DMS53 treated with DMSO at 0.1 percent for 48 hours (cell line): Measurements from ENCODE around the gene UBTFL1.
"Not testable (repeated sequence)": the region's sequence is repeated elsewhere in the genome, so short reads cannot be mapped to it uniquely, and the experiment has no call there.

ENCODE experiments used
- DNase-seq: peaks from one replicate; lab custom pipeline; 2025; ENCODE audit not compliant: unreplicated experiment; lab: John Stamatoyannopoulos, UW

Gene UBTFL1

GRCh38 chr11:90085650-90086049, at the start of gene UBTFL1:
Gene UBTFL1, plus strand, starts transcription at chr11:90085950. Its CDS starts 0 bp downstream, at chr11:90085950.
- not testable (repeated sequence) for DNase-seq

- not testable (repeated sequence) for DNase-seq
Measured at GRCh38 chr11:90051591-90052209, 34.0 kb upstream of the UBTFL1 start.

- not testable (repeated sequence) for DNase-seq
Measured at GRCh38 chr11:90052311-90052710, 33.4 kb upstream of the UBTFL1 start.

GRCh38 chr11:90053545-90053944, 32.2 kb upstream of the UBTFL1 start:
- DNase-seq: not testable (repeated sequence)

- DNase-seq: not testable (repeated sequence)
Measured at GRCh38 chr11:90088731-90089130, 3.0 kb downstream of the UBTFL1 start.

- DNase-seq: not testable (repeated sequence)
Measured at GRCh38 chr11:90095230-90095924, 9.6 kb downstream of the UBTFL1 start.

GRCh38 chr11:90098261-90098660, 12.5 kb downstream of the UBTFL1 start:
- not testable (repeated sequence) for DNase-seq

- DNase-seq: no peak
Measured at GRCh38 chr11:90100431-90100830, 14.7 kb downstream of the UBTFL1 start.

- peak; percentile 44 for DNase-seq
Measured at GRCh38 chr11:90113541-90113940, 27.8 kb downstream of the UBTFL1 start.

- no peak for DNase-seq
Measured at GRCh38 chr11:90120191-90120590, 34.4 kb downstream of the UBTFL1 start.

- DNase-seq: no peak
Measured at GRCh38 chr11:90124371-90124770, 38.6 kb downstream of the UBTFL1 start.

- DNase-seq: no peak
Measured at GRCh38 chr11:90124946-90125345, 39.2 kb downstream of the UBTFL1 start.

GRCh38 chr11:90133560-90134477, 48.1 kb downstream of the UBTFL1 start:
- no peak for DNase-seq

- peak; percentile 46 for DNase-seq
Measured at GRCh38 chr11:90134478-90135003, 48.8 kb downstream of the UBTFL1 start, which contains the start of gene NAALAD2. Gene NAALAD2, plus strand, starts transcription at chr11:90134663. Its CDS starts 96 bp downstream, at chr11:90134759.

GRCh38 chr11:90135016-90135415, 49.3 kb downstream of the UBTFL1 start:
- peak; percentile 25 for DNase-seq
